K562 (cell line): Measurements from ENCODE around the gene LRFN3. TPM values are rescaled to one million over a fixed set of nuclear protein-coding genes. Genes with fewer than 3 reads are reported as not detected.

ENCODE experiments used
- ATAC-seq: fragments of 200-7000 bp; cut with Tn5 transposase; 3 replicates; pipeline ENCODE4 v1.9.1; 2020; ENCODE audit warnings: moderate library complexity
- BruUV-seq: library from RNA; stranded (reverse); fragments of 400-500 nt; replicated peaks from 2 replicates; lab custom pipeline; 2021; lab: Mats Ljungman, UMichigan
- CTCF ChIA-PET: fragments of 300-600 bp; formaldehyde crosslinking; extraction: SDS; loops from one replicate; lab custom pipeline; 2021; ENCODE audit warnings: low intra/inter-chr PET ratio; lab: Yijun Ruan, JAX
- POLR2A ChIA-PET: fragments of 300-600, 350-650 bp; sonication (Branson Sonifier 250); formaldehyde crosslinking; extraction: SDS; loops from one replicate; lab custom pipeline; 2021; ENCODE audit warnings: antibody characterized with exemption, inconsistent platforms; lab: Yijun Ruan, JAX
- DNase-seq, 4 experiments: peaks; one replicate each; pipeline versions ENCODE4 v3.0.0 to v3.0.0-alpha.2; 2011 to 2018; ENCODE audit warnings: low spot score in 3 of 4, mixed read lengths in 3 of 4; ENCODE audit errors: extremely low read depth in 1 of 4
- FAIRE-seq: peaks from 2 replicates; lab custom pipeline; 2011; peaks lifted over from hg19 to GRCh38; lab: Jason Lieb, UNC
- H2AFZ ChIP-seq: 2 replicates; pipeline ENCODE4 v1.6.0; 2011; ENCODE audit warnings: low read depth, low read length, control low read depth, inconsistent platforms
- H3K27ac ChIP-seq: fragments of 200-600 bp; 3 replicates; pipeline ENCODE4 v1.8.0; 2011; ENCODE audit warnings: low read depth, mild to moderate bottlenecking, control low read depth, inconsistent platforms, low read length, moderate library complexity, mixed read lengths; ENCODE audit errors: extremely low read depth
- H3K27me3 ChIP-seq, 2 experiments: fragments of 300-600 bp in 1 of 2; 2 replicates in 1 of 2; 3 replicates in 1 of 2; pipeline versions ENCODE4 v1.6.0 to v1.8.0; 2011; ENCODE audit warnings: inconsistent platforms in 2 of 2, low read length in 2 of 2, mild to moderate bottlenecking in 1 of 2, mixed read lengths in 1 of 2, moderate library complexity in 1 of 2; ENCODE audit not compliant: control insufficient read depth in 2 of 2, insufficient read depth in 2 of 2
- H3K36me3 ChIP-seq: fragments of 300-600 bp; 3 replicates; pipeline ENCODE4 v1.8.0; 2011; ENCODE audit warnings: mild to moderate bottlenecking, low read length, inconsistent platforms; ENCODE audit not compliant: control insufficient read depth, insufficient read depth
- H3K4me1 ChIP-seq, 2 experiments: fragments of 200-600 bp in 1 of 2; replicated peaks in 1 of 2; 2 replicates in 1 of 2; 3 replicates in 1 of 2; pipeline versions ENCODE4 v1.5.1 to v1.8.0; 2011; ENCODE audit warnings: inconsistent platforms in 2 of 2, low read length in 2 of 2, mild to moderate bottlenecking in 1 of 2, mixed read lengths in 1 of 2, moderate library complexity in 1 of 2; ENCODE audit not compliant: control insufficient read depth in 2 of 2, insufficient read depth in 2 of 2
- H3K4me2 ChIP-seq: 2 replicates; pipeline ENCODE4 v1.6.1; 2011; ENCODE audit warnings: low read length, control low read depth, inconsistent platforms, mixed read lengths; ENCODE audit not compliant: insufficient read depth
- H3K4me3 ChIP-seq: fragments of 200-600 bp; sonication (generic), shearing (Covaris generic); 2 replicates; pipeline ENCODE4 v1.5.1; 2016; ENCODE audit warnings: control low read depth, inconsistent platforms
- H3K79me2 ChIP-seq: fragments of 200-600 bp; 3 replicates; pipeline ENCODE4 v1.8.0; 2011; ENCODE audit warnings: low read length, inconsistent platforms; ENCODE audit not compliant: control insufficient read depth, insufficient read depth
- H3K9ac ChIP-seq, 2 experiments: 2 replicates each; pipeline versions ENCODE4 v1.6.0 to v1.6.1; 2011; ENCODE audit warnings: low read depth in 2 of 2, low read length in 2 of 2, control low read depth in 1 of 2, inconsistent platforms in 1 of 2, mild to moderate bottlenecking in 1 of 2, mixed read lengths in 1 of 2; ENCODE audit not compliant: insufficient read depth in 1 of 2
- H3K9me1 ChIP-seq: one replicate; pipeline ENCODE4 v1.6.0; 2011; ENCODE audit warnings: inconsistent platforms, mild to moderate bottlenecking, low read length, moderate library complexity; ENCODE audit not compliant: control insufficient read depth, insufficient read depth
- H3K9me3 ChIP-seq: replicated peaks from 2 replicates; pipeline ENCODE4 v1.5.1; 2011; ENCODE audit warnings: low read depth, low read length, inconsistent platforms; ENCODE audit not compliant: control insufficient read depth, insufficient read depth
- H4K20me1 ChIP-seq: replicated peaks from 2 replicates; pipeline ENCODE4 v1.6.1; 2011; ENCODE audit warnings: low read length, inconsistent platforms, mixed read lengths; ENCODE audit not compliant: control insufficient read depth, insufficient read depth
- CREB3 ChIP-seq: fragments of 450-650 bp; conservative IDR thresholded peaks from 2 replicates; pipeline ENCODE4 v1.6.1; 2016; ENCODE audit warnings: missing genetic modification characterization, low read depth, mild to moderate bottlenecking, missing compliant biosample characterization, moderate library complexity
- ELF4 ChIP-seq: fragments of 450-650 bp; formaldehyde crosslinking; IDR thresholded peaks from 2 replicates; pipeline ENCODE4 v1.4.0; 2022; ENCODE audit warnings: missing genetic modification characterization
- FOXJ2 ChIP-seq: fragments of 200-800 bp; sonication (Bioruptor generic); IDR thresholded peaks from 2 replicates; pipeline ENCODE4 v1.6.1; 2016; ENCODE audit warnings: missing genetic modification characterization, missing compliant biosample characterization
- FOXJ3 ChIP-seq: sonication (generic); formaldehyde crosslinking; IDR thresholded peaks from 2 replicates; pipeline ENCODE4 v1.4.0; 2020; ENCODE audit warnings: mild to moderate bottlenecking, missing genetic modification reagents
- FOXM1 ChIP-seq, 2 experiments: fragments of 450-650 bp in 1 of 2; sonication (generic) in 1 of 2; formaldehyde crosslinking in 1 of 2; IDR thresholded peaks; 2 replicates each; pipeline versions ENCODE4 v1.6.1 to v1.9.0; 2017 to 2022; ENCODE audit warnings: low read depth in 2 of 2, mild to moderate bottlenecking in 2 of 2, missing genetic modification reagents in 1 of 2, moderate library complexity in 1 of 2
- KAT8 ChIP-seq: fragments of 450-650 bp; IDR thresholded peaks from 2 replicates; pipeline ENCODE4 v1.6.1; 2016; ENCODE audit warnings: low read depth, mild to moderate bottlenecking
- KDM1A ChIP-seq, 2 experiments: fragments of 450-650 bp; IDR thresholded peaks; 2 replicates each; pipeline ENCODE4 v1.6.1; 2016; ENCODE audit warnings: mild to moderate bottlenecking in 2 of 2
- MCM7 ChIP-seq, 2 experiments: fragments of 450-650 bp; IDR thresholded peaks; 2 replicates each; pipeline ENCODE4 v1.6.1; 2016 to 2018
- ZBTB34 ChIP-seq: fragments of 250-450 bp; sonication (Bioruptor Pico); IDR thresholded peaks from 2 replicates; pipeline ENCODE4 v1.8.0; 2021; ENCODE audit warnings: mild to moderate bottlenecking, moderate library complexity
- ZNF239 ChIP-seq: fragments of 250-450 bp; sonication (Bioruptor Pico); IDR thresholded peaks from 2 replicates; pipeline ENCODE4 v1.4.0; 2020; ENCODE audit warnings: mild to moderate bottlenecking
- ZNF586 ChIP-seq: fragments of 450-650 bp; formaldehyde crosslinking; conservative IDR thresholded peaks from 2 replicates; pipeline ENCODE4 v1.4.0; 2020; ENCODE audit warnings: mild to moderate bottlenecking, moderate library complexity
- ZZZ3 ChIP-seq: fragments of 450-650 bp; IDR thresholded peaks from 2 replicates; pipeline ENCODE4 v1.6.1; 2016; ENCODE audit warnings: antibody characterized with exemption, mild to moderate bottlenecking, moderate library complexity
- WGBS: fragments of 100-300 bp; shearing (Covaris generic); methylation state at CpG from one replicate; pipeline ENCODE4 v1.1.6; 2016; ENCODE audit warnings: low coverage, mixed read lengths; ENCODE audit not compliant: insufficient coverage; ENCODE audit errors: missing lambda C conversion rate; 5-methylcytosine and 5-hydroxymethylcytosine counted together
- in situ Hi-C: fragments of 300-500 bp; cut with MboI; formaldehyde crosslinking; loops from 4 replicates; pipeline ENCODE4 v1.15.0; 2018; ENCODE audit warnings: inconsistent platforms, mixed read lengths
- intact Hi-C: fragments of 100-400 bp; cut with micrococcal nuclease; formaldehyde crosslinking; loops from 2 replicates; pipeline ENCODE4 v1.14.2; 2022
- polyA plus RNA-seq, 8 experiments: library from polyadenylated mRNA; depleted of rRNA in 4 of 8; stranded (reverse) in 5 of 8; unstranded in 3 of 8; fragments of >200 nt; fragmentation: Nextera tagmentation in 2 of 8; fragmentation: Illumina TruSeq in 1 of 8; extraction: Ambion mirVana in 2 of 8; extraction: Trizol in 1 of 8; gene quantifications; 2 replicates each; pipeline versions ENCODE4 v1.2.1 to v1.2.3, GENCODE V29; 2011 to 2014; ENCODE audit warnings: inconsistent platforms in 1 of 8, missing spikeins in 1 of 8
- total RNA-seq, 7 experiments: library from RNA; depleted of rRNA in 6 of 7; stranded (reverse); fragments of >200 nt in 6 of 7; fragmentation: Illumina TruSeq in 2 of 7; extraction: Trizol in 2 of 7; gene quantifications; 2 replicates each; pipeline versions ENCODE4 v1.2.1 to v1.2.3, GENCODE V29; 2011 to 2021; ENCODE audit warnings: low replicate concordance in 1 of 7

The LRFN3 gene
- total and polyA plus RNA-seq, 9 of the 15 experiments (the other 6 are each of a cell fraction or from before 2014, with no cell fraction given), result 0.03 to 0.12 (median 0.11) TPM; not detected in 6

GRCh38 chr19:35939307-35940077 lies 3.3 kb downstream of the LRFN3 start:
- 34% methylated on average over 35 of the region's 55 CpGs for WGBS
- Histone ChIP-seq H3K9me3 (no peaks in the 10 kb centered on the region), H3K27ac (no peak overlapping the region), H4K20me1 (peaks cover 11% of the 10 kb centered on the region; the same call in 1 of the 2 replicates), H3K79me2 (no peaks in the 10 kb centered on the region), H3K9me1 (no peaks in the 10 kb centered on the region), H3K4me1 (peaks cover 0 to 27% of the 10 kb centered on the region in 2 experiments; a peak in 3 of 5 replicates), H3K4me2 (no peak overlapping the region), H3K36me3 (no peaks in the 10 kb centered on the region), H2AFZ (no peak overlapping the region), H3K27me3 (peaks cover 41 to 84% of the 10 kb centered on the region in 2 experiments), H3K9ac (no peak overlapping the region), H3K4me3 (no peak overlapping the region)
- no TSS peak for BruUV-seq
- TF ChIP-seq ZZZ3 (no peak), ELF4 (no peak), KAT8 (no peak)
- DNase-seq, result no peak
- FAIRE-seq, result no peak
- ATAC-seq, result no peak
- ChIA-PET POLR2A (no interaction called here), CTCF (no interaction called here)
- intact Hi-C loops (loop anchor here (10.0 kb wide), 1 partner anchor 115 kb away; no protein-coding TSS in a partner anchor), in situ Hi-C loops (no loop called here)

- intact Hi-C loops, result no loop called here
- Histone ChIP-seq H3K27me3 (peaks cover 45 to 85% of the 10 kb centered on the region in 2 experiments), H3K27ac (no peak overlapping the region), H3K9me1 (no peaks in the 10 kb centered on the region), H3K36me3 (no peaks in the 10 kb centered on the region), H4K20me1 (peaks cover 12% of the 10 kb centered on the region; the same call in 1 of the 2 replicates), H3K4me3 (no peak overlapping the region), H3K9me3 (no peaks in the 10 kb centered on the region), H3K4me1 (peaks cover 0 to 33% of the 10 kb centered on the region in 2 experiments; a peak in 3 of 5 replicates), H3K4me2 (no peak overlapping the region), H2AFZ (no peak overlapping the region), H3K9ac (no peak overlapping the region), H3K79me2 (no peaks in the 10 kb centered on the region)
- DNase-seq (no peak), FAIRE-seq (no peak), ATAC-seq (no peak)
- in situ Hi-C loops, result no loop called here
- ChIA-PET POLR2A (no interaction called here), CTCF (no interaction called here)
- WGBS, result 42% methylated on average over 46 of the region's 51 CpGs
- BruUV-seq, result no TSS peak
- TF ChIP-seq MCM7 (IDR thresholded peaks at IDR 0.05) (no peak), ZNF586 (CRISPR knock-in tag) (no peak), ZBTB34 (CRISPR knock-in tag) (no peak), KDM1A (IDR thresholded peaks at IDR 0.05) (no peak), FOXM1 (IDR thresholded peaks at IDR 0.05; ENCODE audit: low read depth) (no peak), FOXM1 (CRISPR knock-in tag; IDR thresholded peaks at IDR 0.05; ENCODE audit: low read depth) (no peak), FOXJ3 (CRISPR knock-in tag) (no peak), ZNF239 (CRISPR knock-in tag) (no peak), CREB3 (tag) (no peak), FOXJ2 (tag) (no peak)
Observed at GRCh38 chr19:35940078-35940775, 4.1 kb downstream of the LRFN3 start.
